Keratinocyte (primary cell): ENCODE results near the gene ARID1B. TPM values are rescaled to one million over a fixed set of nuclear protein-coding genes. Genes with fewer than 3 reads are reported as not detected.

Source experiments
- DNase-seq: peaks from one replicate; pipeline ENCODE4 v3.0.0-alpha.2; 2011; ENCODE audit warnings: low read depth, missing footprints, low spot score
- FAIRE-seq: peaks from 2 replicates; lab custom pipeline; 2011; peaks lifted over from hg19 to GRCh38; lab: Jason Lieb, UNC
- H2AFZ ChIP-seq: 2 replicates; pipeline ENCODE4 v1.6.0; 2012; ENCODE audit warnings: low read length, control low read depth, inconsistent platforms; ENCODE audit not compliant: control insufficient read depth
- H3K27ac ChIP-seq: 2 replicates; pipeline ENCODE4 v1.5.1; 2011; ENCODE audit warnings: low read length; ENCODE audit not compliant: control insufficient read depth, insufficient read depth
- H3K27me3 ChIP-seq: 3 replicates; pipeline ENCODE4 v1.6.0; 2011; ENCODE audit warnings: low read length; ENCODE audit not compliant: control insufficient read depth, insufficient read depth; ENCODE audit errors: extremely low read depth
- H3K36me3 ChIP-seq, 2 experiments: 2 replicates in 1 of 2; 3 replicates in 1 of 2; pipeline ENCODE4 v1.5.1; 2011; ENCODE audit warnings: low read length in 2 of 2, mild to moderate bottlenecking in 1 of 2; ENCODE audit not compliant: control insufficient read depth in 2 of 2, insufficient read depth in 2 of 2; ENCODE audit errors: extremely low read depth in 1 of 2
- H3K4me1 ChIP-seq: 3 replicates; pipeline ENCODE4 v1.5.1; 2011; ENCODE audit warnings: low read length; ENCODE audit not compliant: control insufficient read depth, insufficient read depth; ENCODE audit errors: extremely low read depth
- H3K4me2 ChIP-seq: 3 replicates; pipeline ENCODE4 v1.6.0; 2011; ENCODE audit warnings: low read depth, low read length; ENCODE audit not compliant: control insufficient read depth, insufficient read depth; ENCODE audit errors: extremely low read depth
- H3K4me3 ChIP-seq, 3 experiments: fragments of 200-600 bp in 1 of 3; sonication (generic) in 1 of 3; 2 replicates in 2 of 3; 3 replicates in 1 of 3; pipeline ENCODE4 v1.5.1; 2011 to 2016; ENCODE audit warnings: low read length in 3 of 3, mild to moderate bottlenecking in 3 of 3, control low read depth in 2 of 3, inconsistent platforms in 1 of 3, low read depth in 1 of 3, mixed read lengths in 1 of 3, mixed run types in 1 of 3, moderate library complexity in 1 of 3; ENCODE audit not compliant: control insufficient read depth in 2 of 3, insufficient read depth in 2 of 3; ENCODE audit errors: extremely low read depth in 1 of 3
- H3K79me2 ChIP-seq: 2 replicates; pipeline ENCODE4 v1.6.0; 2012; ENCODE audit warnings: low read length; ENCODE audit not compliant: control insufficient read depth, insufficient read depth
- H3K9ac ChIP-seq: 3 replicates; pipeline ENCODE4 v1.6.0; 2011; ENCODE audit warnings: low read length; ENCODE audit not compliant: control insufficient read depth, insufficient read depth; ENCODE audit errors: extremely low read depth
- H3K9me1 ChIP-seq: 3 replicates; pipeline ENCODE4 v1.6.0; 2011; ENCODE audit warnings: low read length; ENCODE audit not compliant: control insufficient read depth, insufficient read depth; ENCODE audit errors: extremely low read depth
- H3K9me3 ChIP-seq: 2 replicates; pipeline ENCODE4 v1.5.1; 2012; ENCODE audit warnings: low read depth, low read length; ENCODE audit not compliant: control insufficient read depth
- H4K20me1 ChIP-seq: 3 replicates; pipeline ENCODE4 v1.6.0; 2011; ENCODE audit warnings: low read length; ENCODE audit not compliant: control insufficient read depth, insufficient read depth; ENCODE audit errors: extremely low read depth
- EZH2 ChIP-seq: IDR thresholded peaks from one replicate; pipeline ENCODE4 v1.6.1; 2012; ENCODE audit warnings: inconsistent platforms, mild to moderate bottlenecking, low read length, moderate library complexity
- dilution Hi-C: fragments of 300-500 bp; cut with MboI; formaldehyde crosslinking; loops from one replicate; pipeline ENCODE4 v1.7.0; 2020; ENCODE audit warnings: low sequenced_read_pairs; ENCODE audit not compliant: extremely low pct_ligation_motif_present
- polyA plus RNA-seq, 5 experiments: library from polyadenylated mRNA; depleted of rRNA in 3 of 5; stranded (reverse) in 3 of 5; stranded (forward) in 1 of 5; unstranded in 1 of 5; fragments of >200 nt; gene quantifications; 1 replicate in 1 of 5; 2 replicates in 3 of 5; 3 replicates in 1 of 5; pipeline versions ENCODE4 v1.2.1 to v1.2.3, GENCODE V29; 2011 to 2012; ENCODE audit warnings: missing spikeins in 2 of 5, low read depth in 1 of 5, low replicate concordance in 1 of 5
- TF ChIP-seq, protein P1 (sequence below), 3 experiments: IDR thresholded peaks in 1 of 3; conservative IDR thresholded peaks in 1 of 3; optimal IDR thresholded peaks in 1 of 3; 2 replicates in 2 of 3; 3 replicates in 1 of 3; pipeline versions ENCODE3 to v1.5.1; 2011; ENCODE audit warnings: low read length in 3 of 3, mild to moderate bottlenecking in 3 of 3, moderate library complexity in 2 of 3, control low read depth in 1 of 3, inconsistent platforms in 1 of 3; ENCODE audit not compliant: insufficient read depth in 2 of 3; ENCODE audit errors: extremely low read depth in 1 of 3

ARID1B gene
- polyA plus RNA-seq, 1 donor (not counting 4 experiments of a cell fraction or from before 2014, with no cell fraction given) = 14.9 TPM

DNA sequence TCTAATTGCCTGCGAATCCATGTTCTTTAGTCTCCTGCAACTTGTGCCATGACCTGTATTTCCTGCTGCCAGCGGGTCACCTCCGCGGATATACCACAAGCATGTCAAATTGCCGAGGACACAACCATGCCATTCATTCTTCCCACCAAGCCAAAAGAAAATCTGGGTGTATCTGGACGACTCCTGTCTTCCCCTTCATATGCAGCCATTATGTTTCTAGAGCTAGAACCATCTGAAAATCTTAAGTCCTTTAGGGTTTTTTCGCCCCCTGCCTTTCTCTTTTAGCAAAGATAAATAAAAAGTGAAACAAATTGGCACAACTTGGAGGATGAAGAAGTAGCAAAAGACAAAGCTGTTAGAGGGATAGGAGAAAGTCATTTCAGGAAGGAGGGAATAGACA lies 242.6 kb downstream of the ARID1B start:
- H3K4me1 ChIP-seq = peaks cover 28% of the 10 kb centered on the region
- H3K9ac ChIP-seq = no peak overlapping the region
- dilution Hi-C loops = no loop called here
- H3K4me3 ChIP-seq = no peak overlapping the region
- no peaks in the 10 kb centered on the region for H3K27me3 ChIP-seq
- H3K79me2 ChIP-seq = peaks cover 28% of the 10 kb centered on the region
- H2AFZ ChIP-seq = no peak overlapping the region
- no peaks in the 10 kb centered on the region for H4K20me1 ChIP-seq
- H3K27ac ChIP-seq = no peak overlapping the region
- TF ChIP-seq EZH2 = no peak
- TF ChIP-seq, protein P1, sequence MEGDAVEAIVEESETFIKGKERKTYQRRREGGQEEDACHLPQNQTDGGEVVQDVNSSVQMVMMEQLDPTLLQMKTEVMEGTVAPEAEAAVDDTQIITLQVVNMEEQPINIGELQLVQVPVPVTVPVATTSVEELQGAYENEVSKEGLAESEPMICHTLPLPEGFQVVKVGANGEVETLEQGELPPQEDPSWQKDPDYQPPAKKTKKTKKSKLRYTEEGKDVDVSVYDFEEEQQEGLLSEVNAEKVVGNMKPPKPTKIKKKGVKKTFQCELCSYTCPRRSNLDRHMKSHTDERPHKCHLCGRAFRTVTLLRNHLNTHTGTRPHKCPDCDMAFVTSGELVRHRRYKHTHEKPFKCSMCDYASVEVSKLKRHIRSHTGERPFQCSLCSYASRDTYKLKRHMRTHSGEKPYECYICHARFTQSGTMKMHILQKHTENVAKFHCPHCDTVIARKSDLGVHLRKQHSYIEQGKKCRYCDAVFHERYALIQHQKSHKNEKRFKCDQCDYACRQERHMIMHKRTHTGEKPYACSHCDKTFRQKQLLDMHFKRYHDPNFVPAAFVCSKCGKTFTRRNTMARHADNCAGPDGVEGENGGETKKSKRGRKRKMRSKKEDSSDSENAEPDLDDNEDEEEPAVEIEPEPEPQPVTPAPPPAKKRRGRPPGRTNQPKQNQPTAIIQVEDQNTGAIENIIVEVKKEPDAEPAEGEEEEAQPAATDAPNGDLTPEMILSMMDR (optimal IDR thresholded peaks at IDR 0.05 in 1 of 3, IDR thresholded peaks at IDR 0.05 in 1 of 3, conservative IDR thresholded peaks at IDR 0.05 in 1 of 3; ENCODE audit: extremely low read depth in 1 of 3, insufficient read depth in 2 of 3, low read length in 3 of 3) = no peak
- FAIRE-seq (no peak), DNase-seq (no peak)
- no peaks in the 10 kb centered on the region for H3K9me3 ChIP-seq
- H3K36me3 ChIP-seq = no peaks in the 10 kb centered on the region
- no peaks in the 10 kb centered on the region for H3K9me1 ChIP-seq
- H3K4me2 ChIP-seq = peak overlapping the region; percentile 99

DNA sequence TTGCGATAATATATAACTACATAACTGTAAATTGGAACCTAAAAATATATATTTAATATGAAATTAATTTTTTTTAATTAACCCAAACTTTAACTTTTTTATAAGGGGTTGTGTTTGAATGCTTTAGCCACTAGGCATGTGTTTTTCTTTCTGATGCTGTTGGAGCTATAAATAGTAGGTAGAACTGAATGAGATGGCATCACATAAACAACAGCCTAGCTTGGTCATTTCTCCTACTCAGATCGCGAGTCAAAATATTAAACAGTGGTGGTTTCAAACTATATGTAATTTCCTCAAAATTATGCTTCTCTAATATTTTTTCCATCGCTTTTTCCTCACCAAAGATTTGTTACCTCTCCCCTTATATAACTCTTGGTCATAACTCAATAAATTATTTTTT lies 243.2 kb downstream of the ARID1B start:
- Histone ChIP-seq H4K20me1 (no peaks in the 10 kb centered on the region), H3K27ac (peak overlapping the region; percentile 98), H3K27me3 (no peaks in the 10 kb centered on the region), H3K79me2 (peaks cover 31% of the 10 kb centered on the region), H3K4me2 (peak overlapping the region; percentile 99), H3K9me1 (no peaks in the 10 kb centered on the region), H3K9ac (peak overlapping the region; percentile 98), H3K9me3 (no peaks in the 10 kb centered on the region), H3K36me3 (no peaks in the 10 kb centered on the region), H3K4me3 (peak overlapping the region; percentile 69 to 87 (median 80)), H2AFZ (peak overlapping the region; percentile 44), H3K4me1 (peaks cover 30% of the 10 kb centered on the region)
- DNase-seq (no peak), FAIRE-seq (no peak)
- dilution Hi-C loops = no loop called here
- TF ChIP-seq, protein P1 (optimal IDR thresholded peaks at IDR 0.05 in 1 of 3, IDR thresholded peaks at IDR 0.05 in 1 of 3, conservative IDR thresholded peaks at IDR 0.05 in 1 of 3; ENCODE audit: extremely low read depth in 1 of 3, insufficient read depth in 2 of 3, low read length in 3 of 3) = no peak
- no peak for TF ChIP-seq EZH2
